IMR-90 (cell line): ENCODE data around the gene SYNRG. TPM values are rescaled to one million over a fixed set of nuclear protein-coding genes. Genes with fewer than 3 reads are reported as not detected.

Experiments used
- ATAC-seq: fragments of 200-7000 bp; cut with Tn5 transposase; 2 replicates; pipeline ENCODE4 v1.9.1; 2020; ENCODE audit warnings: low read depth, mild to moderate bottlenecking, moderate library complexity
- BruUV-seq: library from RNA; stranded (reverse); fragments of 400-500 nt; replicated peaks from 2 replicates; lab custom pipeline; 2021; lab: Mats Ljungman, UMichigan
- CTCF ChIA-PET: fragments of 300-600 bp; formaldehyde crosslinking; extraction: SDS; loops from one replicate; lab custom pipeline; 2021; ENCODE audit warnings: antibody characterized with exemption; lab: Yijun Ruan, JAX
- POLR2A ChIA-PET: fragments of 300-600 bp; sonication (Branson Sonifier 250); formaldehyde crosslinking; loops from one replicate; lab custom pipeline; 2022; ENCODE audit warnings: antibody characterized with exemption; ENCODE audit not compliant: unreplicated experiment; lab: Charles Lee
- DNase-seq: peaks from one replicate; pipeline ENCODE4 v3.0.0; 2013
- H2AFZ ChIP-seq: replicated peaks from 2 replicates; pipeline ENCODE3; 2013; ENCODE audit warnings: low read length, mild to moderate bottlenecking; ENCODE audit not compliant: poor library complexity
- H2AK5ac ChIP-seq: 2 replicates; pipeline ENCODE4 v1.6.1; 2013; ENCODE audit warnings: low read depth, low read length, inconsistent platforms
- H2AK9ac ChIP-seq: replicated peaks from 2 replicates; pipeline ENCODE3; 2013; ENCODE audit warnings: mild to moderate bottlenecking, low read depth, low read length, moderate library complexity; ENCODE audit not compliant: poor library complexity
- H2BK120ac ChIP-seq: 2 replicates; pipeline ENCODE4 v1.6.1; 2013; ENCODE audit warnings: low read depth, low read length, inconsistent platforms
- H2BK15ac ChIP-seq: 3 replicates; pipeline ENCODE4 v1.6.1; 2013; ENCODE audit warnings: low read depth, low read length, inconsistent platforms
- H2BK20ac ChIP-seq: 2 replicates; pipeline ENCODE4 v1.6.1; 2013; ENCODE audit warnings: low read depth, mild to moderate bottlenecking, inconsistent platforms, low read length, moderate library complexity
- H2BK5ac ChIP-seq: 2 replicates; pipeline ENCODE4 v1.6.1; 2013; ENCODE audit warnings: mild to moderate bottlenecking, low read depth, low read length, inconsistent platforms; ENCODE audit not compliant: poor library complexity, severe bottlenecking
- H3K14ac ChIP-seq: replicated peaks from 2 replicates; pipeline ENCODE4 v1.6.1; 2013; ENCODE audit warnings: low read depth, low read length, inconsistent platforms
- H3K18ac ChIP-seq: 2 replicates; pipeline ENCODE4 v1.6.1; 2013; ENCODE audit warnings: low read depth, low read length, control low read depth
- H3K23ac ChIP-seq: 2 replicates; pipeline ENCODE4 v1.6.1; 2013; ENCODE audit warnings: low read depth, low read length, inconsistent platforms
- H3K27ac ChIP-seq: 2 replicates; pipeline ENCODE4 v1.5.1; 2013; ENCODE audit warnings: mild to moderate bottlenecking, control low read depth, low read length; ENCODE audit not compliant: insufficient read depth
- H3K27me3 ChIP-seq: 2 replicates; pipeline ENCODE4 v1.6.1; 2013; ENCODE audit warnings: low read length; ENCODE audit not compliant: control insufficient read depth, insufficient read depth
- H3K36me3 ChIP-seq: 2 replicates; pipeline ENCODE4 v1.6.1; 2013; ENCODE audit warnings: low read length, mixed read lengths; ENCODE audit not compliant: control insufficient read depth, insufficient read depth
- H3K4ac ChIP-seq: 2 replicates; pipeline ENCODE4 v1.6.1; 2013; ENCODE audit warnings: low read depth, low read length, inconsistent platforms
- H3K4me1 ChIP-seq: 2 replicates; pipeline ENCODE4 v1.6.1; 2013; ENCODE audit warnings: low read length, mixed read lengths; ENCODE audit not compliant: control insufficient read depth, insufficient read depth
- H3K4me2 ChIP-seq: 2 replicates; pipeline ENCODE4 v1.6.1; 2013; ENCODE audit warnings: low read depth, mild to moderate bottlenecking, control low read depth, low read length, moderate library complexity
- H3K4me3 ChIP-seq: 2 replicates; pipeline ENCODE4 v1.5.1; 2013; ENCODE audit warnings: low read depth, mild to moderate bottlenecking, control low read depth, low read length, moderate library complexity; ENCODE audit not compliant: insufficient read depth
- H3K56ac ChIP-seq: 2 replicates; pipeline ENCODE4 v1.6.1; 2013; ENCODE audit warnings: low read length, inconsistent platforms; ENCODE audit not compliant: insufficient read depth; ENCODE audit errors: extremely low read depth
- H3K79me1 ChIP-seq, 2 experiments: 2 replicates each; pipeline ENCODE4 v1.6.1; 2013; ENCODE audit warnings: low read length in 2 of 2, inconsistent platforms in 1 of 2, low read depth in 1 of 2
- H3K9ac ChIP-seq: 2 replicates; pipeline ENCODE4 v1.6.1; 2013; ENCODE audit warnings: low read depth, low read length, control low read depth
- H3K9me1 ChIP-seq: 2 replicates; pipeline ENCODE4 v1.6.1; 2013; ENCODE audit warnings: low read length, inconsistent platforms; ENCODE audit not compliant: insufficient read depth
- H3K9me3 ChIP-seq: 2 replicates; pipeline ENCODE4 v1.6.1; 2013; ENCODE audit warnings: low read length; ENCODE audit not compliant: control insufficient read depth, insufficient read depth
- H4K20me1 ChIP-seq: 2 replicates; pipeline ENCODE4 v1.6.1; 2013; ENCODE audit warnings: low read length, inconsistent platforms; ENCODE audit not compliant: insufficient read depth
- H4K5ac ChIP-seq: 2 replicates; pipeline ENCODE4 v1.6.1; 2013; ENCODE audit warnings: mild to moderate bottlenecking, low read depth, low read length, control low read depth
- H4K8ac ChIP-seq, 2 experiments: 2 replicates each; pipeline ENCODE4 v1.6.1; 2013; ENCODE audit warnings: low read depth in 2 of 2, low read length in 2 of 2, control low read depth in 1 of 2, inconsistent platforms in 1 of 2
- H4K91ac ChIP-seq: 2 replicates; pipeline ENCODE4 v1.6.1; 2013; ENCODE audit warnings: low read depth, low read length, inconsistent platforms; ENCODE audit not compliant: insufficient read depth
- BHLHE40 ChIP-seq: fragments of 150-350 bp; IDR thresholded peaks from 2 replicates; pipeline ENCODE4 v1.6.1; 2016; ENCODE audit warnings: mild to moderate bottlenecking, low read depth, low read length
- CTCF ChIP-seq: conservative IDR thresholded peaks from 2 replicates; pipeline ENCODE4 v1.5.1; 2012; ENCODE audit warnings: mild to moderate bottlenecking, low read depth, low read length, improper control_type of control experiment
- ELK1 ChIP-seq: fragments of 150-350 bp; IDR thresholded peaks from 2 replicates; pipeline ENCODE4 v1.6.1; 2016; ENCODE audit warnings: low read depth, mild to moderate bottlenecking, low read length, moderate library complexity, borderline replicate concordance
- FOS ChIP-seq: fragments of 150-350 bp; IDR thresholded peaks from 2 replicates; pipeline ENCODE4 v1.6.1; 2016; ENCODE audit warnings: low read depth, low read length
- MAZ ChIP-seq: IDR thresholded peaks from 2 replicates; pipeline ENCODE4 v1.6.1; 2012; ENCODE audit warnings: low read depth, mild to moderate bottlenecking, low read length, improper control_type of control experiment, moderate library complexity, borderline replicate concordance
- MXI1 ChIP-seq: IDR thresholded peaks from 2 replicates; pipeline ENCODE4 v1.6.1; 2012; ENCODE audit warnings: low read depth, mild to moderate bottlenecking, low read length, moderate library complexity, borderline replicate concordance
- NFE2L2 ChIP-seq: fragments of 150-350 bp; IDR thresholded peaks from 2 replicates; pipeline ENCODE4 v1.6.1; 2016; ENCODE audit warnings: low read depth, mild to moderate bottlenecking, low read length
- RCOR1 ChIP-seq: IDR thresholded peaks from 2 replicates; pipeline ENCODE4 v1.6.1; 2012; ENCODE audit warnings: mild to moderate bottlenecking, low read length, improper control_type of control experiment; ENCODE audit not compliant: insufficient replicate concordance
- RFX5 ChIP-seq: IDR thresholded peaks from 2 replicates; pipeline ENCODE4 v1.8.0; 2012; ENCODE audit warnings: low read depth, mild to moderate bottlenecking, low read length, moderate library complexity
- SMC3 ChIP-seq: fragments of 150-350 bp; IDR thresholded peaks from 2 replicates; pipeline ENCODE4 v1.6.1; 2016; ENCODE audit warnings: low read depth, mild to moderate bottlenecking, antibody characterized with exemption, low read length, moderate library complexity
- USF2 ChIP-seq: fragments of 150-350 bp; IDR thresholded peaks from 2 replicates; pipeline ENCODE4 v1.6.1; 2017; ENCODE audit warnings: mild to moderate bottlenecking, antibody characterized with exemption, low read length, low read depth
- WGBS, 2 experiments: methylation state at CpG; one replicate each; pipeline versions ENCODE4 v1.1.5 to v1.1.7; 2013; ENCODE audit warnings: missing lambda C conversion rate in 2 of 2; ENCODE audit not compliant: insufficient read length in 1 of 2; ENCODE audit errors: extremely low coverage in 2 of 2; 5-methylcytosine and 5-hydroxymethylcytosine counted together
- dilution Hi-C: fragments of 300-500 bp; cut with HindIII; formaldehyde crosslinking; loops from one replicate; pipeline ENCODE4 v1.14.3; 2018; ENCODE audit warnings: low sequenced_read_pairs; ENCODE audit not compliant: unreplicated experiment
- in situ Hi-C: fragments of 300-500 bp; cut with MboI; formaldehyde crosslinking; loops from 3 replicates; pipeline ENCODE4 v1.14.3; 2019; ENCODE audit warnings: low sequenced_read_pairs, inconsistent platforms, mixed read lengths
- intact Hi-C: fragments of 100-400 bp; cut with micrococcal nuclease; formaldehyde crosslinking; loops from 2 replicates; pipeline ENCODE4 v1.10.0; 2022
- polyA plus RNA-seq, 3 experiments: library from polyadenylated mRNA; depleted of rRNA; stranded (reverse); fragments of >200 nt; gene quantifications; 2 replicates each; pipeline ENCODE4 v1.2.3, GENCODE V29; 2012; ENCODE audit warnings: low replicate concordance in 1 of 3
- total RNA-seq: library from RNA; depleted of rRNA; stranded (reverse); fragments of >200 nt; gene quantifications from 2 replicates; pipeline ENCODE4 v1.2.3, GENCODE V29; 2012

SYNRG gene
- total and polyA plus RNA-seq, 2 of the 4 experiments (the other 2 are of a cell fraction): 11.7 to 15.2 TPM

- H3K9ac ChIP-seq: no peak overlapping the region
- POLR2A ChIA-PET: no interaction called here
- H3K27ac ChIP-seq: no peak overlapping the region
- H2BK15ac ChIP-seq: no peak overlapping the region
- H4K20me1 ChIP-seq: peaks cover 85% of the 10 kb centered on the region
- H4K5ac ChIP-seq: no peak overlapping the region
- no peak for ATAC-seq
- H4K91ac ChIP-seq: no peak overlapping the region
- no peak overlapping the region for H4K8ac ChIP-seq
- CTCF ChIA-PET: no interaction called here
- H2AK5ac ChIP-seq: peak overlapping the region; percentile 16; the same call in 1 of the 2 replicates
- intact Hi-C loops (no loop called here), dilution Hi-C loops (no loop called here), in situ Hi-C loops (no loop called here)
- BruUV-seq: no TSS peak
- H3K36me3 ChIP-seq: peaks cover 31% of the 10 kb centered on the region
- WGBS, 2 experiments: 97% methylated on average over 9 of the region's 17 CpGs; no CpG with 5 or more reads in 1 of the 2 experiments
- no peaks in the 10 kb centered on the region for H3K27me3 ChIP-seq
- no peak overlapping the region for H3K4me2 ChIP-seq
- peaks cover 42% of the 10 kb centered on the region for H3K9me1 ChIP-seq
- H3K79me1 ChIP-seq: peaks cover 19 to 84% of the 10 kb centered on the region in 2 experiments
- H2BK120ac ChIP-seq: no peak overlapping the region
- H2AK9ac ChIP-seq: peak overlapping the region; percentile 23
- H2AFZ ChIP-seq: no peak overlapping the region
- H3K9me3 ChIP-seq: no peaks in the 10 kb centered on the region
- H3K4me1 ChIP-seq: 0 out of 2 replicates have a peak, but pooled peaks cover 5% of the 10 kb centered on the region
- H3K18ac ChIP-seq: no peak overlapping the region
- H2BK20ac ChIP-seq: no peak overlapping the region
- no peak overlapping the region for H3K4ac ChIP-seq
- no peak for DNase-seq
- no peak overlapping the region for H3K23ac ChIP-seq
- no peak overlapping the region for H2BK5ac ChIP-seq
- H3K4me3 ChIP-seq: no peak overlapping the region
- H3K56ac ChIP-seq: no peak overlapping the region
- H3K14ac ChIP-seq: no peak overlapping the region
- TF ChIP-seq FOS (no peak), USF2 (no peak), SMC3 (no peak), NFE2L2 (no peak), BHLHE40 (no peak), ELK1 (no peak), RCOR1 (no peak), CTCF (no peak), MXI1 (no peak), MAZ (no peak), RFX5 (no peak)
Measured at GRCh38 chr17:37510056-37510455, 99.2 kb downstream of the SYNRG start.
